Panc1 (cell line): ENCODE measurements around the gene DCTN3. TPM values are rescaled to one million over a fixed set of nuclear protein-coding genes. Genes with fewer than 3 reads are reported as not detected.

Source experiments
- ATAC-seq: fragments of 200-7000 bp; cut with Tn5 transposase; 2 replicates; pipeline ENCODE4 v1.9.1; 2020; ENCODE audit warnings: mild to moderate bottlenecking, moderate library complexity
- BruUV-seq: library from RNA; stranded (reverse); fragments of 400-500 nt; replicated peaks from 2 replicates; lab custom pipeline; 2021; lab: Mats Ljungman, UMichigan
- CTCF ChIA-PET: fragments of 300-600 bp; sonication (Branson Sonifier 250); formaldehyde crosslinking; loops from one replicate; lab custom pipeline; 2022; ENCODE audit warnings: antibody characterized with exemption; lab: Charles Lee
- POLR2A ChIA-PET: fragments of 300-600 bp; sonication (Branson Sonifier 250); formaldehyde crosslinking; loops from one replicate; lab custom pipeline; 2022; ENCODE audit warnings: antibody characterized with exemption; lab: Charles Lee
- DNase-seq: peaks from one replicate; pipeline ENCODE4 v3.0.0-alpha.2; 2010; ENCODE audit warnings: low read depth, low spot score
- H3K27ac ChIP-seq: 2 replicates; pipeline ENCODE4 v1.5.1; 2011; ENCODE audit warnings: mild to moderate bottlenecking, low read length, inconsistent platforms
- H3K27me3 ChIP-seq: fragments of 200-500 bp; sonication (Bioruptor generic); 2 replicates; pipeline ENCODE4 v1.6.0; 2014; ENCODE audit warnings: low read length, inconsistent platforms; ENCODE audit not compliant: control insufficient read depth, insufficient read depth
- H3K36me3 ChIP-seq: fragments of 200-500 bp; sonication (Bioruptor generic); 2 replicates; pipeline ENCODE4 v1.5.1; 2014; ENCODE audit warnings: inconsistent platforms, mild to moderate bottlenecking, low read length, moderate library complexity; ENCODE audit not compliant: control insufficient read depth, insufficient read depth
- H3K4me1 ChIP-seq: 2 replicates; pipeline ENCODE4 v1.5.1; 2011; ENCODE audit warnings: inconsistent platforms, mild to moderate bottlenecking, low read length, moderate library complexity; ENCODE audit not compliant: control insufficient read depth, insufficient read depth
- H3K4me3 ChIP-seq, 2 experiments: 2 replicates each; pipeline ENCODE4 v1.5.1; 2011 to 2012; ENCODE audit warnings: low read depth in 2 of 2, low read length in 2 of 2, mild to moderate bottlenecking in 2 of 2, inconsistent platforms in 1 of 2, moderate library complexity in 1 of 2
- H3K9me3 ChIP-seq: fragments of 200-500 bp; sonication (Bioruptor generic); 2 replicates; pipeline ENCODE4 v1.5.1; 2014; ENCODE audit warnings: low read depth, mild to moderate bottlenecking, inconsistent platforms, low read length, moderate library complexity; ENCODE audit not compliant: control insufficient read depth, insufficient read depth
- POLR2AphosphoS5 ChIP-seq: IDR thresholded peaks from 2 replicates; pipeline ENCODE4 v1.6.1; 2012; ENCODE audit warnings: mild to moderate bottlenecking, low read depth, low read length, moderate library complexity
- SIN3A ChIP-seq: IDR thresholded peaks from 2 replicates; pipeline ENCODE4 v1.6.1; 2012; ENCODE audit warnings: low read depth, mild to moderate bottlenecking, low read length, moderate library complexity, borderline replicate concordance; ENCODE audit not compliant: insufficient read depth
- TCF7L2 ChIP-seq: IDR thresholded peaks from 2 replicates; pipeline ENCODE4 v1.6.1; 2011; ENCODE audit warnings: mild to moderate bottlenecking, low read depth, low read length, inconsistent platforms
- in situ Hi-C: cut with HindIII; loops from 2 replicates; pipeline ENCODE4 v1.10.0; 2016; ENCODE audit warnings: low sequenced_read_pairs, low pct_unique_long_range_greater_than_20kb
- intact Hi-C: fragments of 100-400 bp; cut with micrococcal nuclease; formaldehyde crosslinking; loops from one replicate; pipeline ENCODE4 v1.10.0; 2022; ENCODE audit not compliant: unreplicated experiment
- total RNA-seq: library from RNA; stranded (reverse); gene quantifications from one replicate; pipeline ENCODE4 v1.2.1, GENCODE V29; 2021; ENCODE audit not compliant: unreplicated experiment
- TF ChIP-seq, protein P1 (sequence below): fragments of 450-650 bp; IDR thresholded peaks from 2 replicates; pipeline ENCODE4 v1.5.1; 2017; ENCODE audit warnings: mild to moderate bottlenecking
- TF ChIP-seq, protein P2 (sequence below), 2 experiments: IDR thresholded peaks; 2 replicates each; pipeline ENCODE4 v1.6.1; 2011 to 2012; ENCODE audit warnings: low read depth in 2 of 2, control low read depth in 1 of 2, low read length in 1 of 2, mild to moderate bottlenecking in 1 of 2, moderate library complexity in 1 of 2; ENCODE audit not compliant: insufficient read depth in 1 of 2

DCTN3 gene
- total RNA-seq, 1 experiment from 2014 or later = 110 TPM

DNA sequence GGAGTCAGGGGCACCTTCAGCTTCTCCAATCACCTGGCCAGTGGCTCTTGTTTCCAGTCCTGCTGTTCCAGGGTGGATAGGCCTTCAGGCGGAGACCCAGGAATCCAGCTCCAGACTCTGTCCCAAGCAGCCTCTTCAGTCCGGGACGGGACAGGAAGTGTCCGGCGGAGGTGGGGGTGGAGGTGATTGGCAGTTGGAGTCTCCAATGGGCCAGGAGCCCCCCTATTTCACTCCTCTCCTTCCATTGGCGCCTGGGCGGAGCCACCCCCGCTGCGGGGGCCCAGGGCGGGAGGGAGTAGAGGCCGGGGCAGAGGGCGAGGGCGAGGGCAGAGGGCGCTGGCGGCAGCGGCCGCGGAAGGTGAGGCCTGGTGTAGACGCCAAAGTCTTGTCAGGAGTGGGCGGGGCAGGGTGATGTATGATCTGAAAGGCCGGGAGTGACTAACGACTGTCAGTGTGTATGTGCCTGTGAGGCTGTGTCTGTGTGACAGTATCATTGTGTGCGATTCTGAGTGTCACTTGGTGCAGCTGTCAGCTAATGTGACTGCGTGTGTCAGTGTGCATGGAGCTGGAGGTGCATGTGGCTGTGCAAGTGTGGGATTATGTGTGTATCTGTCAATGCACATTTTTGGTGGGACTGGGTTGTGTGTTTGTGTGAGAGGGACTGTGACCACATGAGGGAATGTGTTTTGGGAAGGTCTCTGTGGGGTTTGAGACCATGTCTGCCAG lies 31.7 kb upstream of the DCTN3 start, which contains the start of gene IL11RA:
Gene IL11RA, plus strand, starts transcription at position 310 of the 726 bp plus-strand sequence. CDS start 3,033 bp downstream, outside the sequence.
- Histone ChIP-seq H3K9me3 (no peaks in the 10 kb centered on the region), H3K4me1 (peaks cover 35% of the 10 kb centered on the region), H3K4me3 (peak within 1 kb of the TSS; percentile 37 to 75), H3K36me3 (no peaks in the 10 kb centered on the region), H3K27me3 (no peaks in the 10 kb centered on the region), H3K27ac (peak within 1 kb of the TSS; percentile 95)
- ATAC-seq = peak; percentile 94
- no TSS peak for BruUV-seq
- intact Hi-C loops (no loop called here), in situ Hi-C loops (no loop called here)
- TF ChIP-seq SIN3A (peak; percentile 76), POLR2AphosphoS5 (peak; percentile 92), TCF7L2 (no peak)
- TF ChIP-seq, protein P1, sequence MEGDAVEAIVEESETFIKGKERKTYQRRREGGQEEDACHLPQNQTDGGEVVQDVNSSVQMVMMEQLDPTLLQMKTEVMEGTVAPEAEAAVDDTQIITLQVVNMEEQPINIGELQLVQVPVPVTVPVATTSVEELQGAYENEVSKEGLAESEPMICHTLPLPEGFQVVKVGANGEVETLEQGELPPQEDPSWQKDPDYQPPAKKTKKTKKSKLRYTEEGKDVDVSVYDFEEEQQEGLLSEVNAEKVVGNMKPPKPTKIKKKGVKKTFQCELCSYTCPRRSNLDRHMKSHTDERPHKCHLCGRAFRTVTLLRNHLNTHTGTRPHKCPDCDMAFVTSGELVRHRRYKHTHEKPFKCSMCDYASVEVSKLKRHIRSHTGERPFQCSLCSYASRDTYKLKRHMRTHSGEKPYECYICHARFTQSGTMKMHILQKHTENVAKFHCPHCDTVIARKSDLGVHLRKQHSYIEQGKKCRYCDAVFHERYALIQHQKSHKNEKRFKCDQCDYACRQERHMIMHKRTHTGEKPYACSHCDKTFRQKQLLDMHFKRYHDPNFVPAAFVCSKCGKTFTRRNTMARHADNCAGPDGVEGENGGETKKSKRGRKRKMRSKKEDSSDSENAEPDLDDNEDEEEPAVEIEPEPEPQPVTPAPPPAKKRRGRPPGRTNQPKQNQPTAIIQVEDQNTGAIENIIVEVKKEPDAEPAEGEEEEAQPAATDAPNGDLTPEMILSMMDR = no peak
- TF ChIP-seq, protein P2, sequence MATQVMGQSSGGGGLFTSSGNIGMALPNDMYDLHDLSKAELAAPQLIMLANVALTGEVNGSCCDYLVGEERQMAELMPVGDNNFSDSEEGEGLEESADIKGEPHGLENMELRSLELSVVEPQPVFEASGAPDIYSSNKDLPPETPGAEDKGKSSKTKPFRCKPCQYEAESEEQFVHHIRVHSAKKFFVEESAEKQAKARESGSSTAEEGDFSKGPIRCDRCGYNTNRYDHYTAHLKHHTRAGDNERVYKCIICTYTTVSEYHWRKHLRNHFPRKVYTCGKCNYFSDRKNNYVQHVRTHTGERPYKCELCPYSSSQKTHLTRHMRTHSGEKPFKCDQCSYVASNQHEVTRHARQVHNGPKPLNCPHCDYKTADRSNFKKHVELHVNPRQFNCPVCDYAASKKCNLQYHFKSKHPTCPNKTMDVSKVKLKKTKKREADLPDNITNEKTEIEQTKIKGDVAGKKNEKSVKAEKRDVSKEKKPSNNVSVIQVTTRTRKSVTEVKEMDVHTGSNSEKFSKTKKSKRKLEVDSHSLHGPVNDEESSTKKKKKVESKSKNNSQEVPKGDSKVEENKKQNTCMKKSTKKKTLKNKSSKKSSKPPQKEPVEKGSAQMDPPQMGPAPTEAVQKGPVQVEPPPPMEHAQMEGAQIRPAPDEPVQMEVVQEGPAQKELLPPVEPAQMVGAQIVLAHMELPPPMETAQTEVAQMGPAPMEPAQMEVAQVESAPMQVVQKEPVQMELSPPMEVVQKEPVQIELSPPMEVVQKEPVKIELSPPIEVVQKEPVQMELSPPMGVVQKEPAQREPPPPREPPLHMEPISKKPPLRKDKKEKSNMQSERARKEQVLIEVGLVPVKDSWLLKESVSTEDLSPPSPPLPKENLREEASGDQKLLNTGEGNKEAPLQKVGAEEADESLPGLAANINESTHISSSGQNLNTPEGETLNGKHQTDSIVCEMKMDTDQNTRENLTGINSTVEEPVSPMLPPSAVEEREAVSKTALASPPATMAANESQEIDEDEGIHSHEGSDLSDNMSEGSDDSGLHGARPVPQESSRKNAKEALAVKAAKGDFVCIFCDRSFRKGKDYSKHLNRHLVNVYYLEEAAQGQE (IDR thresholded peaks at IDR 0.05; ENCODE audit: insufficient read depth in 1 of 2, low read depth in 2 of 2, low read length in 1 of 2) = no peak
- peak; percentile 60 for DNase-seq
- POLR2A ChIA-PET = interaction anchor here (0.6 kb wide), 1 partner anchor 114 kb away, joined by 21 read pairs; no protein-coding TSS in a partner anchor
- CTCF ChIA-PET = interaction anchor here (1.0 kb wide), 1 partner anchor 13 kb away, joined by 3 read pairs; no protein-coding TSS in a partner anchor

DNA sequence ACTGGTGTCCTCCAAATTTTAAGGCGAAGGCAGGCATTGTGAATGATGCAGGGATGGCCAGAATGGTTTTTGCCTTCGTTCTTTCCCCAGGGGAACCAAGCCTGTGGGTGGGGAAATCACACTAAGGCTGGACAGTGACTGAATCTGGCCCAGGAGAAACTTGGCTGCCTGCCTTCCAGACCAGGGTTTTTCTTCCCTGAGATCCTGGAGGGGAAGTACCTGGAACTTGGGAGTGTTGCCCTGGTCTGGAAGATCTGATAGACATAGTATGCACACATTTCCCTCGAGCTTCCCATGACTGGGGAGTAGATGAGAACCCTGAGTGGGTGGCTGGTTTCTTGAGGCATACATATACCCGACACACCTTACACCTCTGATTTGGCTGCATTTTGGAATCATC lies 31.0 kb upstream of the DCTN3 start:
- Histone ChIP-seq H3K27me3 (no peaks in the 10 kb centered on the region), H3K4me1 (peaks cover 36% of the 10 kb centered on the region), H3K36me3 (no peaks in the 10 kb centered on the region), H3K9me3 (no peaks in the 10 kb centered on the region), H3K27ac (peak overlapping the region; percentile 95), H3K4me3 (peak overlapping the region; percentile 37 to 75)
- BruUV-seq = TSS peak; percentile 99
- CTCF ChIA-PET = interaction anchor here (1.0 kb wide), 1 partner anchor 14 kb away, joined by 3 read pairs; no protein-coding TSS in a partner anchor
- intact Hi-C loops = no loop called here
- DNase-seq = no peak
- POLR2A ChIA-PET = no interaction called here
- TF ChIP-seq TCF7L2 = no peak
- TF ChIP-seq, protein P1 = no peak
- TF ChIP-seq SIN3A = no peak
- TF ChIP-seq, protein P2 (IDR thresholded peaks at IDR 0.05; ENCODE audit: insufficient read depth in 1 of 2, low read depth in 2 of 2, low read length in 1 of 2) = no peak
- TF ChIP-seq POLR2AphosphoS5 = no peak
- in situ Hi-C loops = no loop called here
- peak; percentile 2; the same call in 1 of the 2 replicates for ATAC-seq
